Endometrial microvascular endothelial cells (primary cell): ENCODE data around the gene GIMAP2. TPM values are rescaled to one million over a fixed set of nuclear protein-coding genes. Genes with fewer than 3 reads are reported as not detected.
"Not testable (repeated sequence)": the region's sequence is repeated elsewhere in the genome, so short reads cannot be mapped to it uniquely, and the experiment has no call there.

Experiments
- in situ Hi-C: cut with HindIII; loops from 2 replicates; pipeline ENCODE4 v1.10.0; 2017; ENCODE audit warnings: low sequenced_read_pairs, low pct_unique_long_range_greater_than_20kb; ENCODE audit errors: inconsistent ontology term
- total RNA-seq: library from RNA; depleted of rRNA; stranded (reverse); fragments of >200 nt; gene quantifications from one replicate; pipeline ENCODE4 v1.2.3, GENCODE V29; 2015; ENCODE audit errors: inconsistent ontology term

Gene GIMAP2
- total RNA-seq = 28.7 TPM

DNA sequence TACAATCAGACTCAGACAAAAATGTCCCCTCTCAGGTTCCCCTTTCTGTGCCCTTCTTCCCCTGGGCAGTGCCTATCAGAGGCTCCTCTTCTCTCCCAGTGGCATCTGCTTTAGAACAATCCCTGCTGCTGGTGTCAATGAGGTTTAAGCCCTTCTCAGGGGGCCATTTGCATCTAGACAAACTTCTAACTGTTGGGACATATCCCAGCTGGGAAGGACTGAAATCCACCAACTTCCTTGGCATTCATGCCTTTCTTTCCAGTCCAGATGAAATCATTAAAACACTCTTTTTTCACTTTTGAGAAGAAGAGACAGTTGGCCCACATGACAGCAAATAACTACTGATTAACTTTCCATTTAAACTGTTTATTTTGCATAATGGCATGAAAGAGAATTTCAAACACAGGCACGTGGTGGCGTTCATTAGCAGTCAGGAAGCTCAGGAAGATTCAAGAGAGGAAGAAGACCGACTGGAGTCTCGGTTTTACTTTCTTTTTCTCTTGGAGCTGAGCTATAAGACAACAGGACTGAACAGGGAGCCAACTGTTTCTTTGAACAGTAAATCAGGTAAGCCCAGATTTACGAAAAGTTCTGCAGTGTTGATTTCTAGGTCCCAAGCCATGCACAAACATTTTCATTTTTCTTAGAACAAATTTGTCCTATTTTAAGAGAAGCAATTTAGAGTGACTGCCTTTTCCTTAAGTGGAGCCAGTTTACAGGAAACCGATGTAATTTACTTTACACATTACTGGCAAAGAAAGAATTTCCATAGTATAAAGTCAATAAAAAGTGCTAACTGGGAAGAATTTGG, at the start of gene GIMAP2:
TSS of gene GIMAP2 (plus strand) at position 488 of the 811 bp plus-strand sequence. CDS start 1,354 bp downstream, outside the sequence.
- in situ Hi-C loops = no loop called here

- in situ Hi-C loops = no loop called here
Measured at GRCh38 chr7:150641854-150642253, 43.7 kb upstream of the GIMAP2 start.

GRCh38 chr7:150642926-150643325, 42.6 kb upstream of the GIMAP2 start:
- in situ Hi-C loops = no loop called here

DNA sequence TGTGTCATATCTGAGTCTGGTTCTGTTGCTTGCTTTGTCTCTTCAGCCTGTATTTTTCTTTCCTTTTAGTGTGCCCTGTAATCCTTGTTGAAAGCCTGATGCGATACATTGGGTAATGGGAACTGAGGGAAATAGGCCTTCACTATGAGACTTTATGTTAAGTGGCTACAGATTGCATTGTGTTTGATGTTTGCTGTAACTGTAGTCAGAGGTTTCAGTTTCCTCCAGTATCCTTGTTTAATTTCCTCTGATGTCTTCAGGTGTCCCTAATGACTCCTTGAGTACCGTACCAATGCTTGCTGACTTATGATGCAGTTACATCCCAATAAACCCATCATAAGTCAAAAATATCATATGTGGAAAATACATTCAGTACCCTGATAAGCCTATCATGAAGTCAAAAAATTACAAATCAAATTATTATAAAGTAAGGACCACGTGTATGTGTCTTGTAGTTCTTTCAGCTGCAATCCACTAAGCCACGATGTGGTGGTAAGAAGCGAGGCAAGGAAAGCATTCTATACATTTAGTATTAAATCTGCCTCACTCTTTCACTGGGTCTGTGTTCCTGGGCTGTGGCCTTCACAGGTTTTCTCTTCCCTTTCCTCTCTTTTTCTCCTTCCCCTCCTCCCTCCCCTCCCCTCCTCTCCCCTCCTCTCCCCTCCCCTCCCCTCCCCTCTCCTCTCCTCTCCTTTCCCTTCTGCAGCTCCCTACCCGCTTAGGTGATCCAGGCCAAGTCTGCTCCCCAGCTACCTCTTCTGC, 40.1 kb upstream of the GIMAP2 start:
- in situ Hi-C loops = no loop called here

- in situ Hi-C loops = no loop called here
Measured at GRCh38 chr7:150648353-150649079, 37.0 kb upstream of the GIMAP2 start.

DNA sequence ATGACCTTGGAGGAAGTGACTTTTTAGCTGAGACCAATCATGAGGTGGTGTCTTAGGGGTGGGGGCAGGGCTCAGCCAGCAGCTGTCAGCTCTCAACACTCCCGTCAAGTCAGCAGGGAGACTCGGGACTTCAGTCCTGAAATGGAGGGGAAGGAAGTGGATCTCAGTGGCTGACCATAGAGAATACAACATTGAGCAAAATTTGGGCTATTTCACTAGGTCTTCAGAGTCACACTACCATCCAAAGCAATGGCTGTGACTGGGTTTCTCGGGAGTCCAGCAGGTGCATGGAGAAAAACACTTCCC, 36.5 kb upstream of the GIMAP2 start:
- in situ Hi-C loops = no loop called here

GRCh38 chr7:150654692-150655091, 30.8 kb upstream of the GIMAP2 start:
- in situ Hi-C loops = no loop called here

- in situ Hi-C loops = no loop called here
Measured at GRCh38 chr7:150656047-150656446, 29.5 kb upstream of the GIMAP2 start.

- in situ Hi-C loops = no loop called here
Measured at GRCh38 chr7:150657526-150657925, 28.0 kb upstream of the GIMAP2 start.

DNA sequence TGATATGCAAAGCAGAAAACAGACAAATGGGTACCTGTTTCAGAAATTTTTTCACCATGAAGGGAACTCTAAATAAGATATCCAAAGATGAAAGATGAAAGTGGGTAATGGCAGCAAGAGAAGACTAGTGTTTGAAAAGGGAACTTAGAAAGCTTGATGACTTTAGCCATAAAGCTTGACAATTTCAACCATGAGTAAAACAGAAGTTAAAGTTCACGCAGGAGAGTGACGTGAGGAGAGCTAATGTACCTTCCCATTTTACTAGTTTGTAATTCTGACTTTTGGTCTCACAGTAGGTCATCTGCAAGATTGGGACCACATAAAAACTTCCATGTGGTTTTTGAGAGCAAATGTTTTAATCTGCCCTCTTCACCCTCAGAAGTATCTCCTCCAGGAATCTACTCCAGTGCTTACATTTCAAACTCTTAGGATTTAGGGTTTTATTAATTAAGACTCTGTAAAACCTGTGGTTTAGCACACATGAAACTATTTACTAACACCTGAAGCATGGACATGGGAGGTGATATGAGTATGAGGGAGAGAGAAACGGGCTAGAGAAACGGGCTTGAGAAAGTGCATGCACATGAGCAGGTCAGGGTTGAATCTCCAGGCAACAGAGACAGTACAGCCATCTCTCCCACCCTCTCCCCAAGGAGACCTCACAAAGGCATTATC, 24.4 kb upstream of the GIMAP2 start:
- in situ Hi-C loops = no loop called here

- in situ Hi-C loops = not testable (repeated sequence)
Measured at GRCh38 chr7:150662821-150663220, 22.7 kb upstream of the GIMAP2 start.

GRCh38 chr7:150663802-150664494, 21.6 kb upstream of the GIMAP2 start:
- in situ Hi-C loops = no loop called here

DNA sequence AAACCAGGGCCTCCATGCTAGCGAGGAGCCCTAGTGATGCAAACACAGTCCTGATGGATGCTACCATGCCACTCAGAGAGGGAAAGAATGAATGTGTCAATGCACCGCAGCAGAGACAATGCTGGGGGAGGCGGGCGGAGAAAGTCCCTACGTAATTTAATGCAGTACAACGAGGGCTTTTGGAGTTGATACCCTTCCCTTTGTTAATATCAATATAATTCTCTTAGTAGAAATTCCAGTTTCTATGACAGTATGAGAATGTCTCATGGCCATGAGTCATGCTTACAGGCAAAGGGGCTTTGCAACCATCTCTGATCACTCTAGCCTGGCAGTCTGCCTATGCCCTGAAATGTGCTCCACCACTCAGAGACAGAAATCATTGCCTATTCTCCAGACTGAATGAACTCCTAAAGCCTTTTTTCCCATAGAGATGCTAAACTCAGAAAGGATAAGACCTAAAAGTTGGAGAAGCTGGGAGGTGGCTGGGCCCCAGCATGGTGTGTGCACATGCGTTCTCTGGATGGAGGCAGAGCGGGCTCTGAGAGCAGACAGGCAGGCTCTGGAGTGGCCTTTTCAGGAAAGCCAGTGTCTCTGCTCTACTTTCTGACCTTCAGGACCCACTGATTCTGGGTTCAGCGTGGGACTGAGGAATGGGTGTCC, 20.3 kb upstream of the GIMAP2 start:
- in situ Hi-C loops = no loop called here

- in situ Hi-C loops = no loop called here
Measured at GRCh38 chr7:150665896-150666295, 19.6 kb upstream of the GIMAP2 start.

DNA sequence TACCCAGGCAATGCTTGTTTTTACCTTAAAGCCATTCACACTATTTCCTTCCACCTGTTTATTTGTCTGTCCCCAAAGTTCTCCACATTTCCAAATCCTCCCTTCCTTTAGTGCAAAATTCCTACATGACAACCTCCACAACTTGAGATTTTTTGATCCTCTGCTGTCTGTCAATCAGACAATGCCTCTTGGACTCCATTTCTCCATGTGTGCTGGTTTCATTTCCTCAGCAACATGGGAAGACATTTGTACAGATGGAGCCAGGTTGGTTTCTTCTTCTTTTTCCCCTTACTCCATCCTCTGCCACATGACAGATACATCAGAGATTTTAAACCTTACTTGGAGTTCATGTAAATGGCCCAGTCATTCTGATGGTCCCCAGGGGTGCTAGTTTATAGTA, 19.1 kb upstream of the GIMAP2 start:
- in situ Hi-C loops = no loop called here

GRCh38 chr7:150668472-150668911, 17.0 kb upstream of the GIMAP2 start:
- in situ Hi-C loops = no loop called here

DNA sequence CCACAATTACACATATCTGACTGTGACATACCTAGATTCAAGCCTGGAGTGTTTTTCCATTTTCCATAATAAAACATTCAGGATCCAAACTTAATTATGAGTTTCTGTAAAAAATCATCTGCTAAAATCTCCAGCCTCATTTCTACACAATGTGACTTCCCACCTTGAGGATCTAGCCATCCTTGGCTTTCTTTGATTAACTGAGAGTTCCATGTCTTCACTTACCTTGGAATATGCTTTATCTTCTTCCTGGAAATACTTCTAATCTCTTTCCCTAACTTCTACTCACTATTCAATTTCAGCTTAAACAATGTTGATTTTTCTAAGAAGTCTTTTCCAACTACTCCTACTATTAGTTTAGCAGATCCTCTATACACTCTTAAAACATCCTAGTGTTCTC, 16.5 kb upstream of the GIMAP2 start:
- in situ Hi-C loops = no loop called here
